HEK293 (cell line): ENCODE data around the gene KIF20A.

Experiments
- BCL11B ChIP-seq: fragments of 450-650 bp; formaldehyde crosslinking; IDR thresholded peaks from 2 replicates; pipeline ENCODE4 v1.5.1; 2016; ENCODE audit warnings: low read depth, missing biosample characterization, missing genetic modification characterization
- ELK4 ChIP-seq: IDR thresholded peaks from 2 replicates; pipeline ENCODE4 v1.6.1; 2011; ENCODE audit warnings: mild to moderate bottlenecking, low read depth, low read length, borderline replicate concordance
- FEZF1 ChIP-seq: fragments of 450-650 bp; formaldehyde crosslinking; IDR thresholded peaks from 2 replicates; pipeline ENCODE4 v1.5.1; 2016; ENCODE audit warnings: missing biosample characterization, missing genetic modification characterization
- KLF17 ChIP-seq: fragments of 450-650 bp; formaldehyde crosslinking; IDR thresholded peaks from 2 replicates; pipeline ENCODE4 v1.5.1; 2016; ENCODE audit warnings: missing biosample characterization, missing genetic modification characterization
- MEIS1 ChIP-seq: sonication (generic); formaldehyde crosslinking; IDR thresholded peaks from 2 replicates; pipeline ENCODE4 v1.8.1; 2022; ENCODE audit warnings: missing genetic modification reagents, mild to moderate bottlenecking, borderline replicate concordance
- PRDM4 ChIP-seq: fragments of 450-650 bp; formaldehyde crosslinking; IDR thresholded peaks from 2 replicates; pipeline ENCODE4 v1.5.1; 2017; ENCODE audit warnings: missing biosample characterization, missing genetic modification characterization
- PRDM6 ChIP-seq: fragments of 450-650 bp; formaldehyde crosslinking; IDR thresholded peaks from 2 replicates; pipeline ENCODE4 v1.5.1; 2017; ENCODE audit warnings: missing biosample characterization, missing genetic modification characterization
- RBAK ChIP-seq: fragments of 450-650 bp; formaldehyde crosslinking; IDR thresholded peaks from 2 replicates; pipeline ENCODE4 v1.5.1; 2016; ENCODE audit warnings: missing biosample characterization, missing genetic modification characterization
- SALL2 ChIP-seq: fragments of 450-650 bp; formaldehyde crosslinking; IDR thresholded peaks from 2 replicates; pipeline ENCODE4 v1.5.0; 2017; ENCODE audit warnings: missing biosample characterization, mild to moderate bottlenecking, missing genetic modification characterization, borderline replicate concordance
- SCRT1 ChIP-seq: fragments of 450-650 bp; formaldehyde crosslinking; IDR thresholded peaks from 2 replicates; pipeline ENCODE4 v1.5.1; 2016; ENCODE audit warnings: missing biosample characterization, missing genetic modification characterization, borderline replicate concordance
- TCF7L2 ChIP-seq: IDR thresholded peaks from 2 replicates; pipeline ENCODE4 v1.6.1; 2011; ENCODE audit warnings: low read depth, mild to moderate bottlenecking, inconsistent platforms, low read length, moderate library complexity, borderline replicate concordance
- WT1 ChIP-seq: fragments of 450-650 bp; formaldehyde crosslinking; IDR thresholded peaks from 2 replicates; pipeline ENCODE4 v1.5.1; 2016; ENCODE audit warnings: missing biosample characterization, missing genetic modification characterization
- YY1 ChIP-seq: fragments of 450-650 bp; formaldehyde crosslinking; IDR thresholded peaks from 2 replicates; pipeline ENCODE4 v1.5.1; 2018; ENCODE audit warnings: missing biosample characterization, missing genetic modification characterization
- ZBTB49 ChIP-seq: fragments of 450-650 bp; formaldehyde crosslinking; IDR thresholded peaks from 2 replicates; pipeline ENCODE4 v1.5.1; 2016; ENCODE audit warnings: missing biosample characterization, missing genetic modification characterization, low read depth
- ZBTB7A ChIP-seq: fragments of 450-650 bp; formaldehyde crosslinking; IDR thresholded peaks from 2 replicates; pipeline ENCODE4 v1.5.1; 2016; ENCODE audit warnings: low read depth, missing biosample characterization, missing genetic modification characterization
- ZNF146 ChIP-seq: fragments of 450-650 bp; formaldehyde crosslinking; IDR thresholded peaks from 2 replicates; pipeline ENCODE4 v1.5.1; 2016; ENCODE audit warnings: missing biosample characterization, missing genetic modification characterization
- ZNF18 ChIP-seq: fragments of 450-650 bp; formaldehyde crosslinking; IDR thresholded peaks from 2 replicates; pipeline ENCODE4 v1.5.1; 2016; ENCODE audit warnings: missing biosample characterization, missing genetic modification characterization
- ZNF184 ChIP-seq: fragments of 450-650 bp; IDR thresholded peaks from 2 replicates; pipeline ENCODE4 v1.5.1; 2018; ENCODE audit warnings: missing biosample characterization, mild to moderate bottlenecking, missing genetic modification characterization
- ZNF394 ChIP-seq: fragments of 450-650 bp; formaldehyde crosslinking; IDR thresholded peaks from 2 replicates; pipeline ENCODE4 v1.5.1; 2016; ENCODE audit warnings: missing biosample characterization, missing genetic modification characterization, mild to moderate bottlenecking, moderate library complexity, borderline replicate concordance
- ZNF423 ChIP-seq: fragments of 450-650 bp; formaldehyde crosslinking; IDR thresholded peaks from 2 replicates; pipeline ENCODE4 v1.5.1; 2016; ENCODE audit warnings: missing biosample characterization, missing genetic modification characterization
- ZNF473 ChIP-seq: fragments of 450-650 bp; formaldehyde crosslinking; IDR thresholded peaks from 2 replicates; pipeline ENCODE4 v1.5.1; 2017; ENCODE audit warnings: missing biosample characterization, missing genetic modification characterization
- ZNF514 ChIP-seq: fragments of 450-650 bp; formaldehyde crosslinking; IDR thresholded peaks from 2 replicates; pipeline ENCODE4 v1.5.1; 2016; ENCODE audit warnings: missing biosample characterization, missing genetic modification characterization
- ZNF654 ChIP-seq: fragments of 450-650 bp; formaldehyde crosslinking; IDR thresholded peaks from 2 replicates; pipeline ENCODE4 v1.5.1; 2016; ENCODE audit warnings: low read depth, missing biosample characterization, missing genetic modification characterization
- ZNF76 ChIP-seq: fragments of 450-650 bp; formaldehyde crosslinking; IDR thresholded peaks from 2 replicates; pipeline ENCODE4; 2016; ENCODE audit warnings: low read depth, missing biosample characterization, missing genetic modification characterization, borderline replicate concordance
- ZNF776 ChIP-seq: fragments of 450-650 bp; formaldehyde crosslinking; IDR thresholded peaks from 2 replicates; pipeline ENCODE4 v1.5.0; 2017; ENCODE audit warnings: missing biosample characterization, missing genetic modification characterization, borderline replicate concordance
- ZSCAN18 ChIP-seq: fragments of 450-650 bp; formaldehyde crosslinking; IDR thresholded peaks from 2 replicates; pipeline ENCODE4 v1.5.1; 2016; ENCODE audit warnings: missing biosample characterization, missing genetic modification characterization
- ZSCAN5A ChIP-seq: fragments of 450-650 bp; formaldehyde crosslinking; IDR thresholded peaks from 2 replicates; pipeline ENCODE4 v1.5.1; 2016; ENCODE audit warnings: missing biosample characterization, missing genetic modification characterization

The KIF20A gene

GRCh38 chr5:138129347-138129746 lies 49.6 kb upstream of the KIF20A start (continued):
- TF ChIP-seq BCL11B: no peak
- TF ChIP-seq ZNF654: 0 out of 2 replicates have a peak, but pooled peaks have one; percentile 6
- TF ChIP-seq PRDM4 (tag by site-specific recombination): peak; percentile 74; the same call in 1 of the 2 replicates
- no peak for TF ChIP-seq SALL2
- TF ChIP-seq ZNF776 (tag by site-specific recombination): no peak
- no peak for TF ChIP-seq ZBTB7A
- no peak for TF ChIP-seq ZNF394
- TF ChIP-seq TCF7L2: no peak
- TF ChIP-seq PRDM6: peak; percentile 99
- TF ChIP-seq ZNF514: no peak
- TF ChIP-seq ELK4: no peak
- peak; percentile 74 for TF ChIP-seq WT1 (tag by site-specific recombination)
- TF ChIP-seq ZNF423: no peak
- TF ChIP-seq MEIS1: no peak
- no peak for TF ChIP-seq ZNF146 (tag by site-specific recombination)
- TF ChIP-seq ZNF473 (tag by site-specific recombination): no peak
- no peak for TF ChIP-seq ZBTB49 (tag by site-specific recombination)
- TF ChIP-seq ZSCAN5A: no peak
- no peak for TF ChIP-seq ZNF184 (tag by site-specific recombination)
- TF ChIP-seq RBAK (tag by site-specific recombination): no peak
- 0 out of 2 replicates have a peak, but pooled peaks have one; percentile 15 for TF ChIP-seq ZNF18 (tag by site-specific recombination)
- no peak for TF ChIP-seq KLF17
- no peak for TF ChIP-seq ZNF76 (tag by site-specific recombination)
- peak; percentile 83 for TF ChIP-seq SCRT1 (tag by site-specific recombination)
- TF ChIP-seq YY1 (tag by site-specific recombination): no peak
- TF ChIP-seq FEZF1: peak; percentile 77
- no peak for TF ChIP-seq ZSCAN18 (tag by site-specific recombination)
